IPS-15b (cell line): ENCODE measurements around the gene NDUFA13.
A peak's percentile ranks its signal among the peaks of the same experiment; 100 is the strongest.

Experiments used
- H3K27me3 ChIP-seq: one replicate; pipeline ENCODE4 v1.6.1; 2013; ENCODE audit warnings: low read length; ENCODE audit not compliant: control insufficient read depth, insufficient read depth
- H3K36me3 ChIP-seq: one replicate; pipeline ENCODE4 v1.6.1; 2013; ENCODE audit warnings: low read length; ENCODE audit not compliant: control insufficient read depth, insufficient read depth
- H3K4me1 ChIP-seq: one replicate; pipeline ENCODE4 v1.6.1; 2013; ENCODE audit warnings: mild to moderate bottlenecking, low read length; ENCODE audit not compliant: control insufficient read depth, insufficient read depth
- H3K4me3 ChIP-seq: one replicate; pipeline ENCODE4 v1.5.1; 2013; ENCODE audit warnings: low read depth, low read length
- H3K9ac ChIP-seq: one replicate; pipeline ENCODE4 v1.6.1; 2013; ENCODE audit warnings: low read depth, mild to moderate bottlenecking, low read length
- H3K9me3 ChIP-seq: one replicate; pipeline ENCODE4 v1.6.1; 2013; ENCODE audit warnings: mild to moderate bottlenecking, low read length; ENCODE audit not compliant: control insufficient read depth, insufficient read depth

The NDUFA13 gene

DNA sequence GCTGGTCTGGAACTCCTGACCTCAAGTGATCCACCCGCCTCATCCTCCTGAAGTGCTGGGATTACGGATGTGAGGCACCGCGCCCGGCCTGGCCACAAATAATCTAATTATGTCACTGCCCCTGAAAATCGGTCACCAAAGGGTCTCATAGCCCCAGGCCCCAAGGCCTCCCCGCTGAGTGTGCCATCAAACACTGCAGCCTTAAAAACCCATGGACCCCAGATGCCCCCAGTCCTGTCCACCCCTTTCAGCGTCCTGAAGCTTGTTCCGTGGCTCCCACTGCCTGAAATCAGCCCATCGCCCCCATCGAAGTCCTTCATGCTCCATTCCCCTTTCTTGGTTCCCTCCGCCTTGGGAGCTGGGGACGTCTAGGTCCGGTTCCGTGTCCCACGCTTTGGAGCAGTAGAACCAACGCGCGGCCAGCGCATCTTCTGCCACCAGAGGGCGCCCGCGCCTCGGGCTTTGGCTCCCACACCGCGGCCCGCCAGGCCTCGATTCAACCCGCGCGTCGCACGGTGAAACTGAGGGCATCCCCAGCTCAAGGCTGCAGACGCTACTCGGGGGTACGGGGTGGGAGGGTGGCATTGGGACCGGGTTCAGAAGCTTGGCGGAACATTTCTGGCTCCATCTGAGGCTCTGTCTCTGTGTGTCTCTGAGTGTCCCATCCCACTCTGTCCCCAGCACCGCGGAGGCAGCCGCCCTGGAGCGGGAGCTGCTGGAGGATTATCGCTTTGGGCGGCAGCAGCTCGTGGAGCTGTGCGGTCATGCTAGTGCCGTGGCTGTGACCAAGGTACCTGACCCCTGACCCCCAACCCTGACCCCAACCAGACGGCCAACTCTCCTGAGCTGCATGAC is 16.2 kb downstream of the NDUFA13 start:
- Histone ChIP-seq H3K4me1 (no peaks in the 10 kb centered on the region), H3K4me3 (no peak overlapping the region), H3K27me3 (peaks cover 4% of the 10 kb centered on the region), H3K9ac (no peak overlapping the region), H3K9me3 (no peaks in the 10 kb centered on the region), H3K36me3 (peaks cover 17% of the 10 kb centered on the region)

DNA sequence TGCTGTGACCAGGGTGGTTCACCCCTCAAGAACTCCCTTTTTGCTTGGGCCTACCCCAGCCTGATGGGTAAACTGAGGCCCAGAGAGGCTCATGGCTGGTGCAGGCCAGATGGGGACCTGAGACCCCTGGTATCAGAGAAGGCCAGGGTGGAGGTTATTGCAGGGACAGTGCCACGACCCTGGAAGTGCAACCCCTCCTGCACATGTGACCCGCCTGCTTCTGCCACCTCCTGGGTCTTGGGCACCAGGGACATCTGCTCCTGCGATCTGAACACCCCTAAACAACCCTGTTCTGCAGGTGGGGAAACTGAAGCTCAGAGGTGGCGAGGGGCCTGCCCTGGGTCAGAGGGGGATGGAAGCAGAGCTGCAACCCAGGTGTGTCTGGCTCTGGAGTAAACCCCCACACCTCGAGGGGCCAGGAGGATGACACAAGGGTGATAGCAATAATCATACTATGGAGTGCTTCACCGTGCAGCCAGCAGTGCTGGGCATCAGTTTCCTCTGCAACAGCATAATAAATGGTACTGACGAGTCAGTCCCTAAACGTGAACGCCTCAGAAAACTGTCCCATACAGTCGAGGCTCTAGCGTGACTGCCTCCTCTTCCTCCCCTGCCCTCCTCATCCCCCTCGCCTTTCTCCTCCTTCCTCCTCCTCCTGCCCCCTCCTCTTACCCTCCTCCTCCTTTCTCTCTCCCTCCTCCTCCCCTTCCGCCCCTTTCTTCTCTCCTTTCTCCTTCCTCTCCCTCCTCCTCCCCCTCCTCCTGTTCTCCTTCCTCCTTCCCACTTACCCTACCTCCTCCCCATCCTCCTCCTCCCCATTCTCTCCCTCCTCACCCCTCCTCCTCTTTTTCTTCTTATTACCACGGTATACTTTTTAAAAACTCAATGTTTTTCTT is 17.0 kb downstream of the NDUFA13 start:
- no peak overlapping the region for H3K9ac ChIP-seq
- no peaks in the 10 kb centered on the region for H3K9me3 ChIP-seq
- H3K36me3 ChIP-seq: peaks cover 12% of the 10 kb centered on the region
- no peaks in the 10 kb centered on the region for H3K4me1 ChIP-seq
- peaks cover 9% of the 10 kb centered on the region for H3K27me3 ChIP-seq
- H3K4me3 ChIP-seq: no peak overlapping the region

DNA sequence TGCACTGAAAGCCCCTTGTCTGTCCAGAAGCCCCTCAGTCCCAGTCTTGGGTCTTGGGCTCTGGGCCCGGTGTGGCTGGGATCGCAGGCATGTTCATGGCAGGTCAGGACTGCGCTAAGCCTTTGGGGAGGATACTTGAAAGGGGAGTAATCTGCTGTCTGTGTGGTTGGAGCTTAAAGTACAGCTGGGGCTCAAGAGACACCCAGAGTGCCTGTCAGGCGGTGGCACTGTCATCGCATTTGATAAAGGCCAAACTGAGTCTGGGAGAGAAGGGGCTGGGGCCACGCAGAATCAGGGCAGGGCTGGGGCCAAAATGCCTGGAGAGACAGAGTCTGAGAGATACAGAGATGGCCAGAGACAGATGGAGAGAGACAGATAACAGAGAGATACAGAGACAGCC is 17.8 kb downstream of the NDUFA13 start:
- H3K4me1 ChIP-seq: no peaks in the 10 kb centered on the region
- peaks cover 14% of the 10 kb centered on the region for H3K27me3 ChIP-seq
- H3K36me3 ChIP-seq: peaks cover 7% of the 10 kb centered on the region
- no peaks in the 10 kb centered on the region for H3K9me3 ChIP-seq
- H3K9ac ChIP-seq: no peak overlapping the region
- no peak overlapping the region for H3K4me3 ChIP-seq

DNA sequence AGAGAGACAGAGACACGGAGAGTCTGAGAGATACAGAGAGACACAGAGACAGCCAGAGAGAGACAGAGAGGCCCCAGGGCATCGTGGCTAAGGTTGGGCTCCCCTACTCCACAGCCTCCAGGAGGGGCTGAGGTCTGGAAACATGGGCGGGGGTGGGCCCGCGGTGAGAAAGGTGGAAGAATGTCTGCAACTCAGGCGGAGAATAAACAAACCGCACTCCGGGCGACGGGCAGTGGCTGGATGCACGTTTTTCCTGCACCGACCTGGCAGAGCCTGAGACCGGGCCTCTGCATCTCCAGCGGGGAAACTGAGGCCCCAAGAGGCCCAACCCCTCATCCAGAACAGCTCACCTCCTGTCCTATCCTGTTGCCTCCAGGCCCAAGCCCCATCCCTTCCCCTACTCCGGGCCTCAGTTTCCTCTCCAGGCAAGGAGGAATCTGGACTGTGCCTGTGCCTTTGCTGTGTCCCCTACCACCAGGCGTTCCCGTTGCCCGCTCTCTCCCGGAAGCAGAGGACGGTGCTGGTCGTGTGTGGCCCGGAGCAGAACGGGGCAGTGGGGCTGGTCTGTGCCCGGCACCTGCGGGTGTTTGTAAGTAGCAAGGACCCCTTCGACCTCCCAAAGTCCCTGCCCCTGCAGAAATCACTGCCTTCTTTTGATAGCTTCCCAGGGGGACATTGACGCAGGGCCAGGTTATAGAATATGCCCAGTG is 18.7 kb downstream of the NDUFA13 start:
- Histone ChIP-seq H3K36me3 (peaks cover 1% of the 10 kb centered on the region), H3K27me3 (peaks cover 22% of the 10 kb centered on the region), H3K9me3 (no peaks in the 10 kb centered on the region), H3K4me3 (no peak overlapping the region), H3K4me1 (no peaks in the 10 kb centered on the region), H3K9ac (no peak overlapping the region)

DNA sequence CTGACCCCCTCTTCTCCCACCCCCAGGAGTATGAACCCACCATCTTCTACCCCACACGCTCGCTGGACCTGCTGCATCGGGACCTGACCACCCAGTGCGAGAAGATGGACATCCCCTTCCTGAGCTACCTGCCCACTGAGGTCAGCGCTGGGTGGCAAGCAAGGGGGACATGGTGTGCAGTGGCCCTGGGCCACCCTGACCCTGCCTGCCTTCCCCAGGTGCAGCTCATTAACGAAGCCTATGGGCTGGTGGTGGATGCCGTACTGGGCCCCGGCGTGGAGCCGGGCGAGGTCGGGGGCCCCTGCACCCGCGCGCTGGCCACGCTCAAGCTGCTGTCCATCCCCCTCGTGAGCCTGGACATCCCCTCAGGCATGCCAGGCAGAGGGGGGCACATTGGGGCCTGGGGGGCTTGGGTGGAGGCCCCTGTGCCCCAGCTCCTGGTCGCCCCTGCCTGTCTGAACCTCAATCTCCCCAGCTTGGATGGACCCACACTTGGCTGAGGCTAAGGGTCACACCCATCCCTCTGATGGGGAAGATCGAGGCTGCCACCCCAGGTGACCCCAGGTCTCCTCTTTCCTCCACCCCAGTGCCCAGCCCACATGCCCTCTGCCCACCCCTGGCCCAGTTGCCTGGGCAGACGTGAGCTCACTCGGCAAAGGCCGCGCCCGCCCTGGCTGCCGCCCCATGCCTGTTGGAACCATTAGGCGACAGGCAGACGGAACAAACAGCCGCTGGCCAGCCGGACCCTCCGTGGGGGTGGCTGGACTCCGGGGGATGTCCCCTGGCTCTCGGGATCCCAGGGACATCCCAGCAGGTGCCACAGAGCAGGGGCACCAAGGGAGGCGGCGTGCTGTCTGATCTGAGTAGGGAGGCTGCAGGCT is 19.5 kb downstream of the NDUFA13 start:
- H3K36me3 ChIP-seq: no peaks in the 10 kb centered on the region
- H3K9me3 ChIP-seq: no peaks in the 10 kb centered on the region
- H3K4me1 ChIP-seq: no peaks in the 10 kb centered on the region
- H3K4me3 ChIP-seq: no peak overlapping the region
- no peak overlapping the region for H3K9ac ChIP-seq
- peaks cover 26% of the 10 kb centered on the region for H3K27me3 ChIP-seq

DNA sequence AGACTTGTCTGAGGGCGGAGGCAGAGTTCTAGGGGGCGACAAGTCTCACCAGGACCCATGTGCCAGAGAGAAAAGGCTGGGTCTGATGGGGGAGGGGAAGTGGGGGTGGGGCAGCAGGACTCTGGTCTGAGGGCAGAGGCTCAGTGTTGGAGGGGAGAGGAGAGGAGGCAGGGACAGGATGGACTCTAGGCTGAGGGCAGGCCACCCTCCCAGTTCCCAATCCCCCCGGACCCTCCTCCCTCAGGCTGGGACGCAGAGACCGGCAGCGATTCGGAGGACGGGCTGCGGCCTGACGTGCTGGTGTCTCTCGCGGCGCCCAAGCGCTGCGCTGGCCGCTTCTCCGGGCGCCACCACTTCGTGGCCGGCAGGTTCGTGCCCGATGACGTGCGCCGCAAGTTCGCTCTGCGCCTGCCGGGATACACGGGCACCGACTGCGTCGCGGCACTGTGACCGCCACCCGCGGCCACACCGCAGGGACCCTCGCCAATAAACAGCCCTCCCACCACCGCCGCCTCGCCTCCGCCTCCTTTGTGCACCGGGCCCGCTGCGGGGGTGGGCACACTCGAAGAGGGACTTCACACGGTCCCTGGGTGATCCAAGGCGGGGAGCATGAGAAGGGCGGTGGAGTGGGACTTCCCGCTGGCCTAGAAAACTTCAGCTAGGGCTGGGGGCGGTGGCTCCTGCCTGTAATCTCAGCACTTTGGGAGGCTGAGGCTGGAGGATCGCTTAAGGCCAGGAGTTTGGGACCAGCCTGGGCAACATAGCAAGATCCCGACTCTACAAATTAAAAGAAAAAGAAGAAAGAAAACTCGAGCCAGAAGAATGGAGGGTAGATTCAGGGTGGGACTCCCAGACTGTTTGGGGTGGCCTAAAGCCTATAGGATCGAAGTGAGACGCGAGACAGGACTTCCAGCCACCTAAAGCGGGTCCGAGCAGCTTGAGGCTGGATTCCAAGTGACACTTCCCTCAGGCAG is 21.3 kb downstream of the NDUFA13 start:
- Histone ChIP-seq H3K27me3 (peaks cover 26% of the 10 kb centered on the region), H3K4me3 (peak overlapping the region; percentile 60), H3K9ac (no peak overlapping the region), H3K4me1 (no peaks in the 10 kb centered on the region), H3K9me3 (no peaks in the 10 kb centered on the region), H3K36me3 (no peaks in the 10 kb centered on the region)

DNA sequence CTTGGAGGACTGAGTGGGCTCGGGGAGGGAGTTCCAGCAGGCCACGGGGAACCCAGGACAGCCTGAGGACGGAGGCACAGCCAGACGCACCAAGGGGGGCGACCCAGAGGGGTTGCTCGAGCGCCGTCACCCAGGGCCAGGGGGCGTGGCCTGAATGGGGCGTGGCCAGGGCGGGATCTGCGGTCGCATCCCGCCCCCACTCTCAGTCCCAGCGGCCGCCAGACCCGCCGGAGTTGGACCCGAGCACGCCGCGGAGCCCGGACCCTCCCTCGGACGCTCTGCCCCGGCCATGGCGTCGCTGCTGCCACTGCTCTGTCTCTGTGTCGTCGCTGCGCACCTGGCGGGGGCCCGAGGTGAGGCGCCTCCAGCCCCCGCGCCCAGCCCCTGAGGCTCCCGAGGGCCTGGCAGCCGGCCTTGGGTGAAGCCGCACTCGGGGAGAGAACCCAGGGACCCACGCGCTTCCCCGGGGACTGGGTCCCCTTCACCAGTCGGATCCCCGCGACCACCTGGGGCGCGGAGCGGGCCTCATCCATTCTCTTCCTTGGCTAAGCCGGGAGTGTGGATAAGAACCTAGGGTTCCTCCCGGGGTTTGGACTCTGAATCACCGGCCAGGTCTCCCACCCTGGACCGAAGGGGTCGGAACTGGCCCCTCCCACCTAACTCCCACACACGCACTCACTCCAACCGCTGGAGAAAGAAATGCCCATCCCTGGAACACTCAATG is 22.2 kb downstream of the NDUFA13 start, which contains the start of gene CILP2:
TSS of gene CILP2 (plus strand) at position 205 of the 724 bp plus-strand sequence. CDS start at position 290, 85 bp downstream.
- H3K9me3 ChIP-seq: no peaks in the 10 kb centered on the region
- no peak within 1 kb of the TSS for H3K9ac ChIP-seq
- no peaks in the 10 kb centered on the region for H3K36me3 ChIP-seq
- H3K27me3 ChIP-seq: peaks cover 26% of the 10 kb centered on the region
- H3K4me3 ChIP-seq: peak within 1 kb of the TSS; percentile 60
- H3K4me1 ChIP-seq: no peaks in the 10 kb centered on the region

DNA sequence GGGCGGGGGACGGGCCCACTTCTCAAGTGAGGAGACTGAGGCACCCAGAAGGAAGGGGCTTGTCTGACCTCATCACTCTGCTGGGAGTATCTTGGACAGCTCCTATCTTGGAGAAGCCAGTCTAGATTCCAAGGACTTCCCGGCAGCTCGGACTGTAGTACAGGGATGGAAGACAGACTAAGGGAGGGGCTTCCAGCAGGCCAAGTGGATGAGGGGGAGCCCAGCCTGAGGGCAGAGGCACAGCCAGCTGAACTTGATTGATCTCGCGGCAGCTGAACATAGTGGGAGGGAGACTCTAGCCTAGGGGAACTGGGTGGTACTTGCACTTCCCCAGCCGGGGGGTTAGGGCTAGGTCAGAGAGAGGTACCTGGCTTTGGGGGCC is 22.8 kb downstream of the NDUFA13 start:
- Histone ChIP-seq H3K9ac (no peak overlapping the region), H3K4me1 (no peaks in the 10 kb centered on the region), H3K9me3 (no peaks in the 10 kb centered on the region), H3K27me3 (peaks cover 26% of the 10 kb centered on the region), H3K36me3 (no peaks in the 10 kb centered on the region), H3K4me3 (peak overlapping the region; percentile 60)

DNA sequence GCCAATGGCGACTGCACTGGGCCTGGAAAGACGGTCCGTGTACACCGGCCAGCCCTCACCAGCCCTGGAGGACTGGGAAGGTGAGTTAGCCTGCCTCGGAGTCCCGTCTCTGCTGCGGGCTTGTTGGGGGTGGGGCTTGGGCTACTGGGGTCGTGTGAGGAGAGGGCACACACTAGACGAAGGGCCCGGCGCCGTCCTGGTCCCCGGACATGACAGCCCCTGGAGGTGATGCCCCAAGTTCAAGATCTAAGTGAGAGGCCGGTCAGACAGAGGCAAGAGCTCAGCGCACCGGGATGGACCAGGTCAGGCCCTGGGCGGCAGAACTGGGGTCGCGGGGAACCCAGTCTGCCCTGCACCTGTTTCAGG is 23.7 kb downstream of the NDUFA13 start:
- H3K4me1 ChIP-seq: no peaks in the 10 kb centered on the region
- no peaks in the 10 kb centered on the region for H3K9me3 ChIP-seq
- H3K36me3 ChIP-seq: no peaks in the 10 kb centered on the region
- no peak overlapping the region for H3K9ac ChIP-seq
- peaks cover 22% of the 10 kb centered on the region for H3K27me3 ChIP-seq
- peak overlapping the region; percentile 4 for H3K4me3 ChIP-seq
